Activated CD4-positive, alpha-beta T cell treated with anti-CD3 and anti-CD28 coated beads, Interleukin-2, amount 50 U/mL, for 1 hour (primary cell): ENCODE data around the gene CDKN2AIP.
"Not testable (repeated sequence)": the region's sequence is repeated elsewhere in the genome, so short reads cannot be mapped to it uniquely, and the experiment has no call there.

Experiments
- DNase-seq: peaks from one replicate; pipeline ENCODE4 v3.0.0-alpha.2; 2020

CDKN2AIP gene

GRCh38 chr4:183416879-183417755 lies 27.3 kb upstream of the CDKN2AIP start:
- DNase-seq, result no peak

- DNase-seq, result no peak
Measured at GRCh38 chr4:183422962-183423631, 21.3 kb upstream of the CDKN2AIP start.

- DNase-seq, result no peak
Measured at GRCh38 chr4:183424109-183424744, 20.2 kb upstream of the CDKN2AIP start.

- no peak for DNase-seq
Measured at GRCh38 chr4:183426507-183426906, 17.9 kb upstream of the CDKN2AIP start.

GRCh38 chr4:183429489-183429888 lies 14.9 kb upstream of the CDKN2AIP start:
- no peak for DNase-seq

GRCh38 chr4:183430317-183430993 lies 14.0 kb upstream of the CDKN2AIP start:
- peak; percentile 5 for DNase-seq

GRCh38 chr4:183430994-183431347 lies 13.5 kb upstream of the CDKN2AIP start:
- DNase-seq, result no peak

GRCh38 chr4:183431614-183432013 lies 12.8 kb upstream of the CDKN2AIP start:
- DNase-seq, result no peak

GRCh38 chr4:183433183-183433582 lies 11.3 kb upstream of the CDKN2AIP start:
- DNase-seq, result not testable (repeated sequence)

- DNase-seq, result no peak
Measured at GRCh38 chr4:183434264-183434663, 10.2 kb upstream of the CDKN2AIP start.

GRCh38 chr4:183434666-183435190 lies 9.7 kb upstream of the CDKN2AIP start:
- no peak for DNase-seq

- DNase-seq, result no peak
Measured at GRCh38 chr4:183435803-183436202, 8.6 kb upstream of the CDKN2AIP start.

GRCh38 chr4:183436417-183436816 lies 8.0 kb upstream of the CDKN2AIP start:
- no peak for DNase-seq

GRCh38 chr4:183437452-183437851 lies 7.0 kb upstream of the CDKN2AIP start:
- DNase-seq, result no peak

GRCh38 chr4:183438458-183439113 lies 5.8 kb upstream of the CDKN2AIP start:
- no peak for DNase-seq

- DNase-seq, result no peak
Measured at GRCh38 chr4:183441276-183441675, 3.2 kb upstream of the CDKN2AIP start.

- DNase-seq, result peak; percentile 37
Measured at GRCh38 chr4:183443655-183444213, 702 bp upstream of the CDKN2AIP start.

- DNase-seq, result no peak
Measured at GRCh38 chr4:183445097-183445428, 627 bp downstream of the CDKN2AIP start.

GRCh38 chr4:183447646-183448045 lies 3.2 kb downstream of the CDKN2AIP start:
- no peak for DNase-seq

GRCh38 chr4:183448436-183448835 lies 4.0 kb downstream of the CDKN2AIP start:
- DNase-seq, result no peak

GRCh38 chr4:183449193-183449882 lies 4.9 kb downstream of the CDKN2AIP start:
- no peak for DNase-seq

- DNase-seq, result no peak
Measured at GRCh38 chr4:183450108-183450507, 5.7 kb downstream of the CDKN2AIP start.
